Forelimb muscle (tissue), 1 donor: ENCODE measurements around the gene TENM3. TPM values are rescaled to one million over a fixed set of nuclear protein-coding genes. Genes with fewer than 3 reads are reported as not detected.
"Not testable (repeated sequence)": the region's sequence is repeated elsewhere in the genome, so short reads cannot be mapped to it uniquely, and the experiment has no call there.

ENCODE experiments used
- DNase-seq: peaks from one replicate; pipeline ENCODE4 v3.0.0-alpha.2; 2013; ENCODE audit warnings: low read depth
- polyA plus RNA-seq: library from polyadenylated mRNA; unstranded; fragments of 120-200 nt; gene quantifications from one replicate; pipeline ENCODE4 v1.2.1, GENCODE V29; 2013; ENCODE audit not compliant: insufficient read length

The TENM3 gene
- polyA plus RNA-seq: 15.3 TPM

DNA sequence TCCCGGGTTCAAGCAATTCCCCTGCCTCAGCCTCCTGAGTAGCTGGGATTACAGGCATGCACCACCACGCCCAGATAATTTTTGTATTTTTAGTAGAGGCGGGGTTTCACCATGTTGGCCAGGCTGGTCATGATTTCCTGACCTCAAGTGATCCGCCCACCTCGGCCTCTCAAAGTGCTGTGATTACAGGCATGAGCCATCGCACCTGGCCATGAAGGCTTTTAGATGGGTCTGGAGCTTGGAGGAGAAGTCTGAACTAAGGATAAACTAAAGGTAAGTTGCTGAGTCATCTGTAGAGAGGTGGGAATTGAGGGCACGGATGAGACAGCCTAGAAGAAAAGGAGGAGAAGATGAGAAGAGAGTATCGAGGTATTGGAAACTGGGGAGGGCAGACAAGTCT lies at the start of gene TENM3:
TENM3 (plus strand) TSS at position 199 of the 400 bp plus-strand sequence. CDS start 80,619 bp downstream, outside the sequence.
- not testable (repeated sequence) for DNase-seq

DNA sequence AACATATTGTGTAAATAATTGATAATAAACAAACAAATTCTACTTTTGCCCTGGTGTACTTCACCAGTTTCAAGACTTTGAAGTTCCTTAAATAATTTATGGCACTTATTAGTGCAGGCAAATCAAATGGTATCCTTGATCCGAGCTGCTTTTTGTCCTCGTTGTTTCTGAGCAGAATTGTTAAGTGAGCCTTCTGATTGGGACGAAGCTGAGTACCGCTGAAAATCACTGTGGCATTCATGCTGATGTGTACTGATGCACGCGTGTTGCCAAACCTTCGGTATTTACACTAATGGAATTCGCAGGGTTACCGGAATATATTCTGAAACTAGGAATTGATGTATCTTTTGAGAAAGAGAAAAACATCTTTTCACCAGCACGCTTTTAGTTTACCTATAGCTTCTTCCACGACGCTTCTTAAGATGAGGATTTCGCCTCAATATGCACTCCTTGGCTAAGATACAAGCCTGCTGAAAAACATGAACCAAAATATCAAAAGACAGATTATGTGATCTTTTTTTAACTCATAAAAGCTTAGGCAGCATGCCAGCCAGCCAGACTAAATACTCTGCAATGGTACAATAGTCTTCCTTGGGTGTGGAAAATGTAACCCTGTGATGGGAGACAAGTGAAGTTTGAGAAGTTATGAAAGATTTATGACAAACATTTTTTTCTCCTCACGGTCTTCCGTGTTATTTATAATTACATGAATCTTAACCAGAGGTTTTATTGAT lies 48.9 kb upstream of the TENM3 start:
- DNase-seq: no peak

DNA sequence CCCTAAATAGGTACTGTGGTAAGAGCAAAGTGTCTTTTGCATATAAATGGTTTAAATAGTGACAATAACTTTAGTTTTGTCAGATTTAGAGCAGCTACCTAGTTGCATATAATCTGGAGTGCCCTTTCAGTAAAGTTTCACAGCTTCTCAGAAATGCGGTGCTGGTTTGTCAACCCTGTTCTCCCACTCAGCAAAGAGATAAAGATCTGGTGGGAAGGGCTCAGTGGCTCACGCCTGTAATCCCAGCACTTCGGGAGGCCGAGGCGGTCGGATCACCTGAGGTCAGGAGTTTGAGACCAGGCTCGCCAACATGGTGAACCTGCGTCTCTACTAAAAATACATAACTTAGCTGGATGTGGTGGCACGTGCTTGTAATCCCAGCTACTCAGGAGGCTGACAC lies 45.6 kb upstream of the TENM3 start:
- no peak for DNase-seq

DNA sequence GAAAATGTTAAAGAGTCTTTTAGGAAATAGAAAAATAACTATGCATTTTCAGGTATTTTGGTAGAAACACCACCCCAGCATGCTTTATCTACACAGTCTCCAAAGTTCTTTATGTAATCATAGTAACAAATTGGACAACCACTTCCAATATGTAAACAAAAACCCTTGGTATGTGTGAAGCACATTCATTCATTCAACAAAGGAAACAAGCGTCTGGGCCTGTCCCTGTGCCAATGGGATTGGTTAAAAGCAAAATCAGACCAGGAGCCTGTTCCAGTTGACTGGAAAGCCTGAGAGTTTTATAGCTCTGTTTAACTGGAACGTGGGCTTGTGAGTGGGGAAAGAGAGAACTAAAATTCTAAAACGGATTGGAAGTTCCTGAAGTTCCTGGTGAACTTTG lies 41.3 kb upstream of the TENM3 start:
- no peak for DNase-seq

DNA sequence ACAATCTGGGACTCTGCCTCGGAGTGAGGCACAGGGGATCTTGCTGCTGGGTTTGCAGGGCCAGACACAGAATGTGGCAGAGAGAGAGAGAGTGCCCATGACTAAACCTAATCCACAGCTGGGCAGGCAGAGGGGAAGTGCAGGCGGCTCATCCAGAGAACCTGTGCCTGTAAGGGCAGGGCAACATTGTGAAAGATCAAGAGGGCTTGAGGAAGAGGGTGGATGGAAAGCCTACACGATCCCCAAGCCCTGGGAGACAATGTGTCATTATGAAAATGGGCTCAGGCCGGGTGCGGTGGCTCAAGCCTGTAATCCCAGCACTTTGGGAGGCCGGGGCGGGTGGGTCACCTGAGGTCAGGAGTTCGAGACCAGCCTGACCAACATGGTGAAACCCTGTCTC lies 40.6 kb upstream of the TENM3 start:
- no peak for DNase-seq

DNA sequence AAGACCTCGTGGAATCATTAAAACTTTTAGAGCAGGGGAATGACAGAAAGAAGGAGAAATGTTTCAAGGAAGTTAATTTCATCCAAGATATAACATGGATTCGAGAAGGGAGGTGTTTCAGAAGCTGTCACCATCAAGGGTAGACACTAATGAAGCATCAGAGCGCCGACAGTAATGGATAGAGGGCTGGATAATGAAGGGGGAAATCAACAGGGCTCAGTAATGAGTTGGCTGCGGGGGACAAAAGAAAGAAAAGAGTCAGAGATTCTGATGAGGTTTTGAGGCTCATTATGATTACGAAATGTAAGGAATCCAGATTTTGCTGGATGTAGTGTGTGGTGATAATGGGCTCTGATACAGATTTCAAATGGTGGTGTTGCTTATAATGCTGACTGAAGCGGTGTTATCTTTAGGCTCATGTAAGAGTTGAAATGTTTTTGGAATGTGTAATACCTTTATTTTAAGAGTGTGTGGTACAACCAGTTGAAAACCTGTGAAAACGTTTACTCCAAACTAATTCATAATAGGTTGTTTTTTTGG lies 39.3 kb upstream of the TENM3 start:
- DNase-seq: no peak

DNA sequence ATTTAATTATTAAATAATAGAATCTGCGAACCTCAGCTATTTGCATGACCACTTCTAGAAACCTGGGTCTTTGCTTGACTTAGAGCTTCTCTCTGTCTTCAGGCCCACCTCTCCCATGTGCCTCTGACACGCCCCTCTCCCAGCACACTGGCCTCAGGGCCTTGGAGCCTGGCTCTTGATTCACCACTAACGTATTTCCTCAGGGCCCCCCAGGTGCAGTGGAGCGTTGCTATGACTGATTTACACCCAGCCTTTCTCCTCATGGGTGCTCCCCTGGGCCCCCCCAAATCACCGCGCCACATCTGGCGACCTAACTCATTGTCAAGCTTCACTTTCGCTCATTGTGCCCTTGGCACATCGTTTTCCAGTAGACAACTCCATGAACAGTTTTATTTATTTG lies 37.9 kb upstream of the TENM3 start:
- no peak for DNase-seq

DNA sequence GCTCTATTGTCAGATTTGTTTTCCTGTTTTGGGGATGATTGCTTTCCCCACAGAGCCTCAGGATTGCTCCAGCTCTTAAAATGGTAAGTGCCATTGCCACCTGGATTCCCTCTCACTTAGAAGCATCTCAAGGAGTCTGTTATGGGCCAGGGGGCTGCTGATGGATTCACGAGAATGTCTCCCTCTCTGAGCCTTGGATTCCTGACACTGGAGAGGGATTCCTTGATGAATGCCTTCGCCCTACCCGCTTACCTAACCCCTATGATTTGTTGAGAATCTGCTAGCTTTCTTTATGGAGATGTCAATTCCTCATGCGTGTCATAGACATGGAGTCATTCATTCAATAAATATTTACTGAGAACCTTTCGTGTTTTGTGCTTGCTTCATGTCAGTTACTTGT lies 36.9 kb upstream of the TENM3 start:
- no peak for DNase-seq

DNA sequence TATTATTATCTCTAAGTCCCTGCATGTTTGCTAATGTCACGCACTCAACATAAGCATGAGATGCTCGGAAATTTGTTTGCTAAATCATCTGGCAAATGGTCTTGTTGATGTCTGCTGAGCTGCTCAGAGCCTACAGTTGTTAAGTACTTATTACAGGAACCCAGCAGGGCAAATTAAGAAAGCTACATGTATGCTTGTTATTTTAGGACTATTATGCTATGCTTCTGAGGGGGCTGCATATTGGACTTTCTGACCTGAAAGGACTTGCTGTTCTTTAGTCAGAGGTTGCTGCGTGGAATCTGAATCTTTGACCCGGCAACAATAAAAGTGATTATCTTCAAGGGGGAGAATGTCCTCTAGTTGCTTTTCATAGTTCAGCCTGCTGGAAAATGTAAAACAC lies 36.3 kb upstream of the TENM3 start:
- no peak for DNase-seq

DNA sequence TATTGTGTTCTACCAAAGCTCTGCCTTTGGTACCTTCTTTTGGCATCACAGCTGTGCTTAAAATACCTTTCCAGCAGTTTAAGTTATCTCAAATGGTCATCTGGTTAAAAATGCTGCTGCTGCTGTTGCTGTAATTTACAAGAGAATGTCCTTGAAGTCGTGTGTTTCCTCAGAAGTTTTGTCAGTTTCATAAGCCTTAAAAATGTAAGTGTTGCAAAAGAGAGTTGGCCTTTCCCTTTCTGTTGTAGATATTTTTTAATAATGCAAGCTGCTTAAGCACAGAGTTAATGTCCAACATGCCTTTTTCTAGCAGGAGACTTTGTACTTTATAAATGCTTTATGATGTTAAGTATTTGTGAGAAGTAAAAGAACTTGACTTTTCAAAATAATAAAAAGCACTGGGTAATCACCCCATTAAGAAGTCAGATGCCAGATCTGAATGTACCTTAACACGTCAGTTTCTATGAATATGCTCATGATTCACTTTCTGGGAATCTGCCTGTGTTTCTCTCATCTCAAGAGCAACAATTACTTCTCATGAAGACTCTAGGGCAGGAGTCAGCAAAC lies 35.3 kb upstream of the TENM3 start:
- no peak for DNase-seq

DNA sequence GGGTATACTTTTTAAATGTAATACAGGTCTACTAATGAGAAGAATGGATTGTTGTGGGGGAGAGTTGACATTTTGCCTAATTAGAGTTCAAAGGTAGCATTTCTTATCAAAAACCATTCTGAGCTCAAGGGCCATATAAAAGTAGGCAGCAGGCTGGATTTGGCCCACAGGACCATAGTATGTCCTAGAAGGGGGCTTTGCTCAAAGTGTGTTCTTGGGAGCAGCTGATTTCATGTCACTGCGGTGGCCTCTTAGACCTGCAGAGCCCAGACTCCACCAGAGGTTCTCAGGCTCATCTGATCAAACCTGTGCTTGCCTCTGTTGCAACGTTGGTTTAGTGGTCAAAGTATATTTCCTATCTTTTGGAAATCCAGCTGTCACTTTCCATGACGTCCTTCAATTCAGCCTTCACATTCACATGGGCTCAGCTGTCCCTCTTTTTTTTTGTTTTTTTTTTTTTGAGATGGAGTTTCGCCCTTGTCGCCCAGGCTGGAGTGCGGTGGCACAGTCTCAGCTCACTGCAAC lies 34.6 kb upstream of the TENM3 start:
- DNase-seq: no peak

DNA sequence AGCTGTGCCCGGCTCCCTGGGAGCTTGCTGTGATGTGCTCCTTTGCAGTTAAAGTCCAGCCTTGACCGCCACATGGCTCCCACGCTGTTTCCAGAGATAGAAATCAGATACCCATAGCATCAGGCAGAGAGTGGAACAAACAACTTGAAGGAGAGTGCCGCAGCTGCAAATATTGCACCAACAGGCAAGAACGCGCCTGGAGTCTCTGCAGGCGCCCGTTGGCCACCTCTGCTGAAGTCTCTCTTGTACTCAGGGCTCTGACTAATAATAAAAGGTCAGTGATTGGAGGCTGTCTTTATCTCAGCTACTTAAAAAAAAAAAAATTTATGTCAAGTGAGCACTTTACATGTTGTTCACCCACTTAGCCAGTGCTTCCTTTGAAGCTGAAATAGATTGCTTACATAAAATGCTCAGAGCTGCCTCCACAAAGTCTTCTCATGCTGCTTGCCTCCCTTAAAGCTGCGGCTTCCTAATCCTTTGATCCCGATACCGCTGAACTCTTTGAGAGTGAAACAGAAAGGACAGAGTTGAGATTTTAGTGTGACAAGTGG lies 30.9 kb upstream of the TENM3 start:
- no peak for DNase-seq

DNA sequence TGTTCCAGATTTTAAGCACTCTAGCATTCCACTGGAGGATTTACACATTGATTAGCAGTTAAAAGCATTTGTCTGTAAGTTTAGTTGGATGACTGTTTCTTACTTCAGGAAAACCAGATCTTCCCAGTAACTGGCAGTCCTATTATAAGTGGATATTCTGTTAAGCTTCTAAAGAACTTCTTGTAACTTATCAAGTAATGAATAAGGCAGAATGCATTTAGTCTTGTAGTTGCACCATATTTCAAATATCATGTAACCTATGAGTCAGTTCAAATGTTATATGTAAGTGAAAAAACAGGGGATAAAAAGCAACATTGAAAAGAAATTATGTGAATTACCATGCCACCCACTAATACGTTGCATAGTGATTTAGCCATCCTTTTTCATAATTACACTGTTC lies 30.2 kb upstream of the TENM3 start:
- no peak for DNase-seq

DNA sequence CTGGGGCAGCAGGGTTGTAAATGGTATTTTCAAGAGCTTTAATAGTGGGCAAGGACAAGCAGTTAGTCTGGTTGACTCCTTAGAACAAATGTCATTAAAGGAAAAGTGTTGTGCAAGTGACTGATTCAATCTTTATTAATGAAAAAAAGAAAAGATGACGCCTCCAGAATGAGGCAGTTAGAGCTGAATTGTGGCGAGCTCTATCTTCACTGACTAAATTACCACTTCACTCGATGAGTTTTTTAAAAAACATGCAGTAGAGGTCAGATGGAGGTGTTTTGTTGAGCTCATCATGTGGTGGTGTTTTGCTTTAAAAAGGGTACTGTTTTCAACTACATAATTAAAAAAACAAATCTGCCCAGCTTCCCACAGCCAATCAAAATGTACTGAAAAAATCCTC lies 28.1 kb upstream of the TENM3 start:
- no peak for DNase-seq

DNA sequence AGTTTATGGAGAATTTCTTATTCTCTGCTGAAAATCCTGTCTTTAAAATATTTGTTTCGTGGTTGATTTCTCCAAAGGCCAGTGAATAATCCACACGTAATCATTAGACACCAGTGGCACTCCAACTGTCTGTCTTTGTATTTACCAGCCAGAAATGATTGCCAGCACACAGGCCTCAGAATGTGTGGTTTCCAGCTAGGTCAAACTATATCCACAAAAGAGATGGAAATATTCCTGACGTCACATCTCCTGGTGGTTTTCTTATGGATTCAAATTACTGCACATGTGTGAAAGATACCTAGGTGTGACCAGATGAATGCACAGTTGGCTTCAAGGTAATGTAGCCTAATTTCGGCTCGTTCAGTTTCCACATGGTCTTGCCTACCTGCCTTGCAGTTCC lies 27.2 kb upstream of the TENM3 start:
- no peak for DNase-seq

DNA sequence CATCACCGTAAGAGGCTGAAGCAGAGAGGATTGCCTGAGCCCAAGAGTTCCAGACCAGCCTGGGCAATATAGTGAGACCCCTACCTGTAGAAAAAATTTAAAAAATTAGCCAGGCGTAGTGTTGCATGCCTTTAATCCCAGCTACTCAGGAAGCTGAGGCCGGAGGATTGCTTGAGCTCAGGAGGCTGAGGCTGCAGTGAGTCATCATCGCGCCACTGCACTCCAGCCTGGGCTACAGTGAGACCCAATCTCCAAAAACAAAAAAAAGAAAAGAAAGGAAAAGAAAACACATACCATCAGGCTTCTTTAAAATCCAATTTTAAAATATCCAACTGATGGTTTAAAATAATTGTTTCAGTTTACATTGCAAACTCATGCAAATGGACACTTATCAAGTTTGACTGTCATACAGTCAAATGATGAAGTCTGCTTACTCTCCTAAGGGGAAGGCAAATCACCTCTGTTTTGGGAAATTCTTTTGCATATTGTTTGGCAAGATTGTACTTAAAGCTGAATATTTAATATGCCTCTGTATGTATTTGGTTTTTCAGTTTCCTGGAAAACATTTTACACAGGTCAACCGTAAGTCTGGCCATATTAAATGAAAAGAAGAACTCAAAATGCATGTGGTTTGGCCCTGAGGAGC lies 23.7 kb upstream of the TENM3 start:
- DNase-seq: no peak

DNA sequence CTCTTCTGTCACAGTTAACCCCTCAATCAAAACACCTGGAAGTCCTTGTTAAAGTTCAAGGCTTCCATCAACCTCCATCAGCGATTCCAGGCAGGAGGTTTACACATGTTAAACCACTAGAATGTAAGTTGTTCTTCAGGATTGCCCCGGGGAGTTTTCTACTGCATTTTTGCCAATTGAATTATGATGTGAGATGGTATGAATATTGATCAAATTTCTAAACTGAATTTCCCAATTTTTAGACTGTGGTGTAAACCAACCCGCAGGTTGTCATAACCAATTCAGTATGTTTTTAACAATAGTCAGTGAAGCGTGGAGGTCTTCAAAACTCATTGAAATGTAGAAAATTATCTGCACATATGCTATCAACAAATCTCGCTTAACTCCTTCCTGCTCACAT lies 21.2 kb upstream of the TENM3 start:
- no peak for DNase-seq

DNA sequence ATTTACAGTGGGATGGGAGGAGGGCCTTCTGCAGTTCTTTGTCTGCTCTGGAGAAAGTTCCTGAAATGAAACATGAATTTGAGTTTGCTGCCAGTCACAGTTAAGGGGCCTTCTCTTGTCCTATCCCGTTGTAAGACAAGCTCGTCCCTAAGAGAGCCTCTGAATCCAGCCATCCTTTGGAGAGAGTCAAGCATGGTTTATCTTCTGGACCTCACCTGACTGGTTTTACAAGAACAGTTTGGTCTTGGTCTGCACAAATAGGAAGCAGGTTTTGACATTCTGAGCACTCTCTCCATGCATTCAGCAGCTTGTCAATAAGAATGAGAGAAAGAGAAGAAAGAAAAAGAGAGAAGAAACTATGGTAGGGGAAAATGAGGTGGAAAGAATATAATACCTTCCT lies 20.4 kb upstream of the TENM3 start:
- no peak for DNase-seq

DNA sequence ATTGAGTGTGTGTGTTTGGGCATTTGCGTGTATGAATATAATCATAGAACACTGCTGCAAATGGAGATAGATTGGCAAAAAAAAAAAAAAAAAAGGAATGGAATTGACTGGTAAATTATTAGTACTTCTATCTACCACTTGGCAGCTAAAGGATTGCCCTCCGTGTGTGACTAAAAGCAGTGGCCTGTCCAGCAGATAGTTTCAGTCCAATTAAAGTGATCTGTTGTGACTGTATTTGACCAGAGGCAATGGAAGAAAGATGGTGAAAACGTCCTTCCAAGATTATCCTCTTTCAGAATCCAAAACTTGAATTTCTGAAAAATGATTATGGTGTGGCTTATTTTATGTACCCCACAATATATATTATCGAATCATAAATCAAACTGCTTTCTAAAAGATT lies 19.5 kb upstream of the TENM3 start:
- no peak for DNase-seq

DNA sequence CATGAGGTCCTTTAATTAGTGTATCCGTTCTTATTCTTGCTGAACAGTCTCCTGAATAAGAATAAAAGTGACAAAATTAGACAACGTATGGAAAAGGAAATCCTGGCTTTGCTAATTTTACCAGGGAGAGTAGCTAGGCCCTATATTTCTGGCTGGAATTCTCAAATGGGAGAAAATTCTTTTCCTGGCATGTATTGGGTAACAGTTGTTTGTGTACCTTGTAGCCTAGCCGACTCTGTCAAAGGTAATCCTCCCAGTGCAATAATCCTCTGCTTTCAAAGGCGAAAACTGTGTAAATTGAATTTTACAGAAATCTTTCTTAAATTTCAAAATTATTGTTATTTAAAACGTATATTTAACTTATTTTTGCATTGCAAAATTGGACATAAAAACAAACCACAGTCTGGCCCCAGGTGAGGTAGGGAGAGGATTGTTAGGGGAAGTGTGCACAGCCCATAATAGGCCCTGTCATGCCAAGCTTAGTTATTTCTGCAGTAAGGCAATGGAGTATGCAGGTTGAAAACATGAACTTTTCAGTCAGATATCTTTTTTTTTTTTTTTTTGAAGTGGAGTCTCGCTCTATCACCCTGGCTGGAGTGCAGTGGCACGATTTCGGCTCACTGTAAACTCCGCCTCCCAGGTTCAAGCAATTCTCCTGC lies 18.9 kb upstream of the TENM3 start:
- DNase-seq: no peak

DNA sequence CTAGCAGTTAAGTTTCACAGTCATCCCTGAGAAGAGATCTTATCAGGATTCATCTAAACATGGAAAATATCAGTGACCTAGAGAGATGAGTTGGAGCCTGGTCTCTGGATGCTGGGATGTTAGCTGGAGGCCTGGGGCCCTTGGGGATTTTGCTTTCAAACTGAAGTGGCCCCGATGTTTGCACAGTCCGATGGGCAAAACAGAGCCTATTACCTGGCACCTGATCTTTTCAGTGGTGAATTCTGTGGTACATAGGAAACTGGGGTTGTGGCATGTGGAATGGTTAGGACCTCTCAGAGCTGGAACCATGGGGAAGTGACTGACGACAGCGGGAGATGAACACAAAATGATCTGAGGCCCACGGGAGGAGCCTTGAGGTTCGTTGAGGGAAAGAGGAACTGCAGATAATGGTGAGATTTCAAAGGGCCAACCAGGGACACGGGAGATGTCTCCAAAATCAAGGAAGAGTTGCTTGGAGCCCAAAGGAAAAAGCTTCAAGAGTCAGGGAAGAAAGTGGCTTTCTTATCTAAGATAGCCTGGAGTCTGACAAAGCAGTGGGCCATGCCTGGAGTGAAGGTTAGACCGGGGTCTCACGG lies 17.8 kb upstream of the TENM3 start:
- no peak for DNase-seq

DNA sequence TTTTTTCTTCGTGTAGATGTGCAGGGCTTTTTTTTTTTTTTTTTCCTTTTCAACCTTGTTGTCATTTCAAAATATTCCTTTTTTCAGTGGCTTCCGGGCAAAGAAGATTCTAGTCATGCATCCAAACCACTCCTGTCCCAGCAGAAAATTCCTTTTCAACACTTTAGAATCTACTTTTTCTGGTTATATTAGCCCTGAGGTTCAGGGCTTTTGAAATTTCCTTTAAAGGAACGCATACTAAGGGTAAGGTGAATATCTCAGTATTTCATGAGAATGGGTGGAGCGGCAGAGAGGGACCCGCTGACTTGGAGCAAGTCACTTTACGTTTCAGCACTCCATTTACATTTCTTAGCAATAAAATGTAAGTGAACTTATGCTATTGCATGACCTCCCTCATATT lies 15.6 kb upstream of the TENM3 start:
- no peak for DNase-seq
